ENCODE measurements around the gene CCDC86. TPM values are rescaled to one million over a fixed set of nuclear protein-coding genes. Genes with fewer than 3 reads are reported as not detected.

Gene CCDC86
- total and polyA plus RNA-seq, 2 of the 4 experiments (the other 2 are of a cell fraction): 9.5 to 34.0 TPM

DNA sequence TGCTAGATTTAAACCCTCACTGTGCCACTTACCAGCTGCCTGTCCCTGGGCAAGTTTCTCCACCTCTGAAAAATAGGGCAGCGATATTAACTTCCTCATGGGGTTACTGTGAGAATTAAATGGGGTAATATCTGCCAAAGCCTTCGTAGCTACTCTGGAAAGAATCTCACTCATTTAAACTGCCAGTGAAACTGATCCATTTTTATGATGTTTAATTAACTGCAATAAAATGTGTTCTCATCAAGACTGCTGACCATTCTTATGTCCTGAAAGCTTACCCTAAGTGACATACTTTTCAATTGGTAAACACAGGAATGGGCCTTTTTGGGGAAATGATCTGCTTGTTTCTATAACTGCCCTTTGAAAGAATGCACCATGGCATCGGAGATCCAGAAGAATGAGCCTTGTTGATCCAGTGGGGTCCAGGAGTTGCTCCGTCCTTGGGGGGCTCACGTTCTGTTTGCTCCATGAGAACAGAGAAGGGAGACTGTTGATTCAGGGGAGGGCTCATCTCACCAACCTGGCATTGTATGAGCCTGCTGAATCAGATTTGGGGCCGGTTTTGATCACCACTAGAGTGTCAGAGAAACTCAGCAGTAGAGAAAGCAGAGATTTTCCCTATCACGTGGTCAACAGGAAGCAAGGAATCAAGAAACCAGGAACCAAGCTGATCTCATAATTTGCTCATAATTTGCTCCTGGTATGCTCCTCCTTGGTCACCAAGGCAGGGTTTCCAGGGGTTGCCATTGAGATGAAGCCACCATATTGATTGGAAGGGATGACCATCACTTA, 7.0 kb upstream of the CCDC86 start:
- Histone ChIP-seq H3K23ac (ENCODE audit: low read depth, low read length) (no peak overlapping the region), H2AK5ac (ENCODE audit: low read depth, low read length) (no peak overlapping the region), H2AFZ (replicated peaks; ENCODE audit: low read length, poor library complexity) (peak overlapping the region; percentile 26), H3K27me3 (ENCODE audit: control insufficient read depth, insufficient read depth, low read length) (peaks cover 22% of the 10 kb centered on the region), H3K27ac (ENCODE audit: insufficient read depth, low read length) (no peak overlapping the region), H4K91ac (ENCODE audit: insufficient read depth, low read depth, low read length) (no peak overlapping the region), H2BK20ac (ENCODE audit: low read depth, low read length) (no peak overlapping the region), H3K9me1 (ENCODE audit: insufficient read depth, low read length) (no peaks in the 10 kb centered on the region), H3K18ac (ENCODE audit: low read depth, low read length) (no peak overlapping the region), H2BK15ac (ENCODE audit: low read depth, low read length) (no peak overlapping the region), H2BK120ac (ENCODE audit: low read depth, low read length) (no peak overlapping the region), H3K4ac (ENCODE audit: low read depth, low read length) (no peak overlapping the region), H3K14ac (replicated peaks; ENCODE audit: low read depth, low read length) (no peak overlapping the region), H3K9ac (ENCODE audit: low read depth, low read length) (no peak overlapping the region), H3K36me3 (ENCODE audit: control insufficient read depth, insufficient read depth, low read length) (no peaks in the 10 kb centered on the region), H3K79me1 (ENCODE audit: low read depth in 1 of 2, low read length in 2 of 2) (no peaks in the 10 kb centered on the region), H3K56ac (ENCODE audit: extremely low read depth, insufficient read depth, low read length) (no peak overlapping the region), H2AK9ac (replicated peaks; ENCODE audit: low read depth, low read length, poor library complexity) (no peak overlapping the region), H3K4me2 (ENCODE audit: low read depth, low read length) (no peak overlapping the region), H3K9me3 (ENCODE audit: control insufficient read depth, insufficient read depth, low read length) (no peaks in the 10 kb centered on the region), H4K20me1 (ENCODE audit: insufficient read depth, low read length) (no peaks in the 10 kb centered on the region), H3K4me3 (ENCODE audit: insufficient read depth, low read depth, low read length) (no peak overlapping the region), H2BK5ac (ENCODE audit: low read depth, low read length, poor library complexity, severe bottlenecking) (no peak overlapping the region), H4K5ac (ENCODE audit: low read depth, low read length) (no peak overlapping the region), H3K4me1 (ENCODE audit: control insufficient read depth, insufficient read depth, low read length) (no peaks in the 10 kb centered on the region), H4K8ac (ENCODE audit: low read depth in 2 of 2, low read length in 2 of 2) (no peak overlapping the region)
- intact Hi-C loops (cut with micrococcal nuclease) (loop anchor here (5.0 kb wide), 2 partner anchors 132 to 337 kb away; no protein-coding TSS in a partner anchor), dilution Hi-C loops (cut with HindIII; ENCODE audit: low sequenced_read_pairs, unreplicated experiment) (no loop called here), in situ Hi-C loops (cut with MboI; ENCODE audit: low sequenced_read_pairs) (loop anchor here (5.0 kb wide), 1 partner anchor 57 kb away; no protein-coding TSS in a partner anchor)
- TF ChIP-seq NFE2L2 (IDR thresholded peaks at IDR 0.05; ENCODE audit: low read depth, low read length) (no peak), FOS (IDR thresholded peaks at IDR 0.05; ENCODE audit: low read depth, low read length) (no peak), RFX5 (IDR thresholded peaks at IDR 0.05; ENCODE audit: low read depth, low read length) (no peak), CEBPB (IDR thresholded peaks at IDR 0.05; ENCODE audit: low read depth, low read length) (no peak), BHLHE40 (IDR thresholded peaks at IDR 0.05; ENCODE audit: low read depth, low read length) (no peak), MXI1 (IDR thresholded peaks at IDR 0.05; ENCODE audit: borderline replicate concordance, low read depth, low read length) (no peak), MAFK (IDR thresholded peaks at IDR 0.05; ENCODE audit: low read depth, low read length) (no peak), RCOR1 (IDR thresholded peaks at IDR 0.05; ENCODE audit: insufficient replicate concordance, low read length) (no peak), MAZ (IDR thresholded peaks at IDR 0.05; ENCODE audit: borderline replicate concordance, low read depth, low read length) (no peak), CHD1 (IDR thresholded peaks at IDR 0.05; ENCODE audit: low read depth, low read length) (no peak), RAD21 (IDR thresholded peaks at IDR 0.05; ENCODE audit: low read length) (no peak)
- TF ChIP-seq, protein P1, sequence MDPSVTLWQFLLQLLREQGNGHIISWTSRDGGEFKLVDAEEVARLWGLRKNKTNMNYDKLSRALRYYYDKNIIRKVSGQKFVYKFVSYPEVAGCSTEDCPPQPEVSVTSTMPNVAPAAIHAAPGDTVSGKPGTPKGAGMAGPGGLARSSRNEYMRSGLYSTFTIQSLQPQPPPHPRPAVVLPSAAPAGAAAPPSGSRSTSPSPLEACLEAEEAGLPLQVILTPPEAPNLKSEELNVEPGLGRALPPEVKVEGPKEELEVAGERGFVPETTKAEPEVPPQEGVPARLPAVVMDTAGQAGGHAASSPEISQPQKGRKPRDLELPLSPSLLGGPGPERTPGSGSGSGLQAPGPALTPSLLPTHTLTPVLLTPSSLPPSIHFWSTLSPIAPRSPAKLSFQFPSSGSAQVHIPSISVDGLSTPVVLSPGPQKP (IDR thresholded peaks at IDR 0.05; ENCODE audit: borderline replicate concordance, low read depth, low read length): no peak
- TF ChIP-seq, protein P2, sequence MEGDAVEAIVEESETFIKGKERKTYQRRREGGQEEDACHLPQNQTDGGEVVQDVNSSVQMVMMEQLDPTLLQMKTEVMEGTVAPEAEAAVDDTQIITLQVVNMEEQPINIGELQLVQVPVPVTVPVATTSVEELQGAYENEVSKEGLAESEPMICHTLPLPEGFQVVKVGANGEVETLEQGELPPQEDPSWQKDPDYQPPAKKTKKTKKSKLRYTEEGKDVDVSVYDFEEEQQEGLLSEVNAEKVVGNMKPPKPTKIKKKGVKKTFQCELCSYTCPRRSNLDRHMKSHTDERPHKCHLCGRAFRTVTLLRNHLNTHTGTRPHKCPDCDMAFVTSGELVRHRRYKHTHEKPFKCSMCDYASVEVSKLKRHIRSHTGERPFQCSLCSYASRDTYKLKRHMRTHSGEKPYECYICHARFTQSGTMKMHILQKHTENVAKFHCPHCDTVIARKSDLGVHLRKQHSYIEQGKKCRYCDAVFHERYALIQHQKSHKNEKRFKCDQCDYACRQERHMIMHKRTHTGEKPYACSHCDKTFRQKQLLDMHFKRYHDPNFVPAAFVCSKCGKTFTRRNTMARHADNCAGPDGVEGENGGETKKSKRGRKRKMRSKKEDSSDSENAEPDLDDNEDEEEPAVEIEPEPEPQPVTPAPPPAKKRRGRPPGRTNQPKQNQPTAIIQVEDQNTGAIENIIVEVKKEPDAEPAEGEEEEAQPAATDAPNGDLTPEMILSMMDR (conservative IDR thresholded peaks at IDR 0.05; ENCODE audit: low read depth, low read length): no peak
- TF ChIP-seq, protein P3, sequence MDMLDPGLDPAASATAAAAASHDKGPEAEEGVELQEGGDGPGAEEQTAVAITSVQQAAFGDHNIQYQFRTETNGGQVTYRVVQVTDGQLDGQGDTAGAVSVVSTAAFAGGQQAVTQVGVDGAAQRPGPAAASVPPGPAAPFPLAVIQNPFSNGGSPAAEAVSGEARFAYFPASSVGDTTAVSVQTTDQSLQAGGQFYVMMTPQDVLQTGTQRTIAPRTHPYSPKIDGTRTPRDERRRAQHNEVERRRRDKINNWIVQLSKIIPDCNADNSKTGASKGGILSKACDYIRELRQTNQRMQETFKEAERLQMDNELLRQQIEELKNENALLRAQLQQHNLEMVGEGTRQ (IDR thresholded peaks at IDR 0.05; ENCODE audit: low read depth, low read length): no peak
- ChIA-PET POLR2A (ENCODE audit: unreplicated experiment) (no interaction called here), CTCF (interaction anchor here (0.5 to 1.5 kb wide), 2 partner anchors 21 to 53 kb away, joined by 3 to 5 read pairs; partner anchors contain the start of gene PTGDR2)
- ATAC-seq (ENCODE audit: low read depth) (no peak), DNase-seq (no peak)
- BruUV-seq (replicated peaks): no TSS peak
- 39% methylated on average over 2 of the region's 7 CpGs; no CpG with 5 or more reads in 1 of the 2 experiments for WGBS, 2 experiments (ENCODE audit: extremely low coverage in 2 of 2, insufficient read length in 1 of 2)

All from IMR-90 (cell line).